SU-DHL-6 (cell line): Measurements from ENCODE around the gene FRMD3.

Experiments used
- CTCF ChIP-seq: fragments of 200-600 bp; sonication (generic); IDR thresholded peaks from one replicate; pipeline ENCODE4 v1.5.1; 2017; ENCODE audit warnings: antibody characterized with exemption, mild to moderate bottlenecking, low read length, moderate library complexity; ENCODE audit not compliant: insufficient read depth, poor library complexity, severe bottlenecking
- EZH2phosphoT487 ChIP-seq: fragments of 200-600 bp; sonication (generic), shearing (Covaris generic); conservative IDR thresholded peaks from 2 replicates; pipeline ENCODE4 v1.6.1; 2018; ENCODE audit warnings: mild to moderate bottlenecking, antibody characterized with exemption, low read length, moderate library complexity, mixed read lengths

GRCh38 chr9:83440641-83441040 lies 97.6 kb downstream of the FRMD3 start:
- TF ChIP-seq CTCF = no peak
- TF ChIP-seq EZH2phosphoT487 = no peak
